ENCODE results near the gene SEPTIN10. TPM values are rescaled to one million over a fixed set of nuclear protein-coding genes. Genes with fewer than 3 reads are reported as not detected.
A peak's percentile ranks its signal among the peaks of the same experiment; 100 is the strongest.

Gene SEPTIN10
- total RNA-seq, 4 donors from 2014 or later: 104 to 160 (median 118) TPM

DNA sequence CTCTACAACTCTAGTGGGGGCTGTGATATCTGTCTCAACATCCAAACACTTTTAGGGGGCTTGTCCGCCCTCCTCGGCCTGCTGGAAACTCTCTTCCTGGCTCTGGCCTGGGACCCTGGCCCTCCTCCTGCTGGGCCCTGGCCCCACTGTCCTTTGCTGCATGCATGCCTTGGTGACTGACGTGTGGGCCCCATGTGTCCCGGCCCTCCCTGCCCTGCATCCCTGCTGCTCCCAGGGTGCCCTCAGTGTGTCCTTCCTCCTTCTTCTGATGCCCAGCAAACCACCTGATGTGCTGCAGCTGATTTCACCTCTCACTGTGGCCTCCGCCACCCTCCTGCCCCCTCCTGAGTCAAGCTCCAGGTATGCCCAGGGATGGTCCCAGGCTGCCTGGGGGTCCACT lies 101.7 kb downstream of the SEPTIN10 start:
- DNase-seq (ENCODE audit: low spot score in 2 of 2): no peak
- Histone ChIP-seq H3K27ac (no peak overlapping the region), H3K9me3 (no peaks in the 10 kb centered on the region), H3K27me3 (no peaks in the 10 kb centered on the region), H3K4me1 (peaks cover 0 to 21% (median 5%) of the 10 kb centered on the region in 4 donors), H3K4me3 (no peak overlapping the region), H3K36me3 (no peaks in the 10 kb centered on the region)
- TF ChIP-seq, protein P1, sequence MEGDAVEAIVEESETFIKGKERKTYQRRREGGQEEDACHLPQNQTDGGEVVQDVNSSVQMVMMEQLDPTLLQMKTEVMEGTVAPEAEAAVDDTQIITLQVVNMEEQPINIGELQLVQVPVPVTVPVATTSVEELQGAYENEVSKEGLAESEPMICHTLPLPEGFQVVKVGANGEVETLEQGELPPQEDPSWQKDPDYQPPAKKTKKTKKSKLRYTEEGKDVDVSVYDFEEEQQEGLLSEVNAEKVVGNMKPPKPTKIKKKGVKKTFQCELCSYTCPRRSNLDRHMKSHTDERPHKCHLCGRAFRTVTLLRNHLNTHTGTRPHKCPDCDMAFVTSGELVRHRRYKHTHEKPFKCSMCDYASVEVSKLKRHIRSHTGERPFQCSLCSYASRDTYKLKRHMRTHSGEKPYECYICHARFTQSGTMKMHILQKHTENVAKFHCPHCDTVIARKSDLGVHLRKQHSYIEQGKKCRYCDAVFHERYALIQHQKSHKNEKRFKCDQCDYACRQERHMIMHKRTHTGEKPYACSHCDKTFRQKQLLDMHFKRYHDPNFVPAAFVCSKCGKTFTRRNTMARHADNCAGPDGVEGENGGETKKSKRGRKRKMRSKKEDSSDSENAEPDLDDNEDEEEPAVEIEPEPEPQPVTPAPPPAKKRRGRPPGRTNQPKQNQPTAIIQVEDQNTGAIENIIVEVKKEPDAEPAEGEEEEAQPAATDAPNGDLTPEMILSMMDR (IDR thresholded peaks at IDR 0.05): no peak
- TF ChIP-seq POLR2A (IDR thresholded peaks at IDR 0.05) (no peak), EP300 (IDR thresholded peaks at IDR 0.05) (no peak)
- 79 to 80% methylated on average over 5 of the region's 5 CpGs for WGBS, 2 donors

- H3K27ac ChIP-seq: no peak overlapping the region
- H3K4me3 ChIP-seq: no peak overlapping the region
- no peaks in the 10 kb centered on the region for H3K27me3 ChIP-seq
- peaks cover 0 to 21% (median 5%) of the 10 kb centered on the region in 4 donors for H3K4me1 ChIP-seq
- DNase-seq (ENCODE audit: low spot score in 2 of 2): no peak
- 61 to 100% methylated on average over 1 to 3 of the region's 3 CpGs for WGBS, 2 donors
- TF ChIP-seq, protein P1 (IDR thresholded peaks at IDR 0.05): no peak
- H3K9me3 ChIP-seq: peaks cover 0 to under 1% (median 0%) of the 10 kb centered on the region in 4 donors
- no peaks in the 10 kb centered on the region for H3K36me3 ChIP-seq
These were observed 102.6 kb downstream of the SEPTIN10 start for GRCh38 chr2:109511168-109511567.

GRCh38 chr2:109510136-109511028 lies 103.4 kb downstream of the SEPTIN10 start:
- H3K9me3 ChIP-seq: peaks cover 0 to 9% (median 0%) of the 10 kb centered on the region in 4 donors
- H3K4me3 ChIP-seq: no peak overlapping the region
- H3K27me3 ChIP-seq: no peaks in the 10 kb centered on the region
- H3K36me3 ChIP-seq: no peaks in the 10 kb centered on the region
- TF ChIP-seq EP300 (IDR thresholded peaks at IDR 0.05) (peak in 1 of 2 donors; percentile 23), POLR2A (IDR thresholded peaks at IDR 0.05) (no peak)
- TF ChIP-seq, protein P1 (IDR thresholded peaks at IDR 0.05): peak; percentile 87 to 92 (median 90)
- 53% methylated on average over 18 to 19 of the region's 19 CpGs for WGBS, 2 donors
- H3K27ac ChIP-seq: no peak overlapping the region
- peak; percentile 79 to 93 for DNase-seq (ENCODE audit: low spot score in 2 of 2)
- H3K4me1 ChIP-seq: peaks cover 0 to 21% (median 5%) of the 10 kb centered on the region in 4 donors

DNA sequence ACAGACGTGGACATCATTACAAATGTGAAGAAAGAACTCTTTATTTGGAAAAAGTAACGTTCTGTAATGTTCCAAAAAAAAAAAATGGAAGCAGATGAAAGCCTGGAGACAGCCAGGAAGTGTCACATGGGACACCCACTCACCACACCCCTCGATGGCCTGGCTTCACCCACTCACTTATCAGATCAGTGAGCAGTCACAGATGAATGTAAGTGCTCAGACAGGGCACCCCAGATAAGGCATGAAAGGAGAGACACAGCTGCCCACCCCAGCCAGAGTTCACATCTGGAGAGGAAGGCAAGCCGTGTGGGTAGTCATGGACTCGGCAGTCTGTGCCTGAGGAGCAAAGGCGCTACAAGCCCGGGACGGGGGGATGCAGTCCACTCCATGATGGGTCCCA lies 105.2 kb downstream of the SEPTIN10 start:
- no peaks in the 10 kb centered on the region for H3K27me3 ChIP-seq
- no peak for DNase-seq (ENCODE audit: low spot score in 2 of 2)
- TF ChIP-seq, protein P1 (IDR thresholded peaks at IDR 0.05): no peak
- TF ChIP-seq POLR2A (IDR thresholded peaks at IDR 0.05) (no peak), EP300 (IDR thresholded peaks at IDR 0.05) (no peak)
- WGBS, 2 donors: 43 to 61% methylated on average over 8 of the region's 8 CpGs
- H3K9me3 ChIP-seq: peaks cover 0 to 9% (median 0%) of the 10 kb centered on the region in 4 donors
- H3K36me3 ChIP-seq: peaks cover 0 to 4% (median 0%) of the 10 kb centered on the region in 3 donors
- H3K4me3 ChIP-seq: no peak overlapping the region
- H3K27ac ChIP-seq: no peak overlapping the region
- H3K4me1 ChIP-seq: peaks cover 0 to 8% (median 0%) of the 10 kb centered on the region in 4 donors

DNA sequence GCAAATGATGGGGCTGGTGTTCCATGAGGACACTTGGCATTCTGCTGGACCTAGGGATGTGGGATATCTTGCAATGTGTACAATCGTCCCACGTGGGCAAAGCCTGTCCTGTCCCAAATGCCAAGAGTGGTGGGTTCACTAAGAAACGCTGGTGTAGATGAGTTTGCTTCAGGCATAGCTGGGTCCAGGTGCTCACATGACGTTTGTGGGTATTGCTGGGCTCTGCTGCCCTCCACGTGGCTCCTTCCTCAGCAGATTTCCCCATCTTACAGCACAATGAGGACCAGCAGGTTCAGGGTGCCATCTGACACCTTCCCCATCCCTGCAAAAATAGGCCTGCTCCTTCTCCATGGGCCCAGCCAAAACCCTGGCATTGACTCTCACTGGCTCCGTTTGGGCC lies 105.9 kb downstream of the SEPTIN10 start:
- Histone ChIP-seq H3K4me1 (peaks cover 0 to 6% (median 0%) of the 10 kb centered on the region in 4 donors), H3K4me3 (no peak overlapping the region), H3K9me3 (peaks cover 0 to 9% (median 0%) of the 10 kb centered on the region in 4 donors), H3K27me3 (no peaks in the 10 kb centered on the region), H3K27ac (no peak overlapping the region), H3K36me3 (peaks cover 0 to 5% (median 0%) of the 10 kb centered on the region in 3 donors)
- whole genome bisulfite sequencing, 2 donors: 72 to 80% methylated on average over 6 of the region's 6 CpGs
- TF ChIP-seq EP300 (IDR thresholded peaks at IDR 0.05) (no peak), POLR2A (IDR thresholded peaks at IDR 0.05) (no peak)
- TF ChIP-seq, protein P1 (IDR thresholded peaks at IDR 0.05): no peak
- DNase-seq (ENCODE audit: low spot score in 2 of 2): no peak

All from tibial nerve (tissue), 4 donors.